HG02943 (cell line): ENCODE measurements around the gene FUT2.
"Not testable (repeated sequence)": the region's sequence is repeated elsewhere in the genome, so short reads cannot be mapped to it uniquely, and the experiment has no call there.

Experiments used
- ATAC-seq: cut with Tn5 transposase; IDR thresholded peaks from one replicate; pipeline ENCODE4 v1.9.1; 2021; ENCODE audit warnings: mild to moderate bottlenecking, low read depth, moderate library complexity; ENCODE audit not compliant: unreplicated experiment

FUT2 gene

DNA sequence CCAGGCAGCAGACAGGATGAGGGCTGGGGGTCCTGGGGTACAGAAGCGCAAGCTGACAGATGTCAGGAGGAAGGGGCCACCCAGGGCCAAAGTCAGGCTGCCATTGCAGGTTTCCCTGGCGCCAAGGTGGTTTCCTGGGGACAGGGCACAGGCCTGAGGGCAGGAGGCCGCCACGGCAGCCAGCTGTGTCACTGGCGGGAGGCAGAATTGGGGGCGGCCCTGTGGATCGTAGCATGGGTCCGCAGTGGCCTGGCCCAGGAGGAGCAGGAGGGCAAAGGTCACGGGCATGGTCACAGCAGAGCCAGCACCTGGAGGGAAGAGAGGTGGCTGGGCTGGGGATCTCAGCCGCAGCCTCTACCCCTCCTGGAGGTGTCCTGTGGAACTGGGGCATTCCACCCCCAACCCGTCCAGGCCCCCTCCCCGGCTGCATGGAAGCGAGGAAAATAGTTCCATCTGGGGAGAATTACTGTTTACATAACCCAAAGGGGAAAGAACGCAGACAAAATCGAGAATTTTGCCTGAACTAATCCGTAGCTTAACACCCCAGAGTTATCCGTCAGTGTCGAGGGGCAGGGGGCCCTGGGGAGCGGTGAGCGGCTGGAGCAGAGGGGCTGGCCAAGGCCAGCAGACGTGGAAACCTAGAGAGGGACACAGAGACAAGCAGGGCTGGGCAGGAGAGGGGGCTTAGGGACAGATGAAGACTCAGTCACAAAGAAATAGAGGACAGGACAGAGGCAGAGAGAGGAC is 24.9 kb upstream of the FUT2 start:
- no peak for ATAC-seq

DNA sequence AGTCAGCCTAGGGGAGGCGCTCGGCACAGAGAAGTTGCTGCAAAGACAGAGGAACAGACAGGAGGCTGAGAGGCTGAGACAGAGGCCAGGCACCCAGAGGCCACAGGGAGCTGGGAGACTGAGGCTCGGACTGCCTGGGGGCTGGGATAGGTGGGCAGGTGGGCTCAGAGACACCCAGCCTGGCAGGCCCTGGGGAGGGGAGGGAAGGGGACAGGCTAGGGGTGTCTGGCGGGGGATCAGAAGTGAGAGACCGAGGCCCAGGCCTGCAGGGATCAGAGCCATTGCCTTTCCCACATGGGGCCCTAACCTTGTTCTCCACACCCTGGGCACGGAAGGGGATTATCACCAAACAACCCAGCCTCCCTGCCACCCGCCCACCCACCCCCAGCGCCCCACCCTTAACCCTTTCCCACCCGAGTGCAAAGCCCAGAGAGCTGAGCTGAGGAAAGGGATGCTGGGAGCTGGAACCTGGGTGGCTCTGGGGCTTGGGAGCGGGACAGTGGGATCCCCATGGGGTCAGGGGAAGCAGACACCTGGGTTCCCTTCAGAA is 24.2 kb upstream of the FUT2 start:
- ATAC-seq: no peak

DNA sequence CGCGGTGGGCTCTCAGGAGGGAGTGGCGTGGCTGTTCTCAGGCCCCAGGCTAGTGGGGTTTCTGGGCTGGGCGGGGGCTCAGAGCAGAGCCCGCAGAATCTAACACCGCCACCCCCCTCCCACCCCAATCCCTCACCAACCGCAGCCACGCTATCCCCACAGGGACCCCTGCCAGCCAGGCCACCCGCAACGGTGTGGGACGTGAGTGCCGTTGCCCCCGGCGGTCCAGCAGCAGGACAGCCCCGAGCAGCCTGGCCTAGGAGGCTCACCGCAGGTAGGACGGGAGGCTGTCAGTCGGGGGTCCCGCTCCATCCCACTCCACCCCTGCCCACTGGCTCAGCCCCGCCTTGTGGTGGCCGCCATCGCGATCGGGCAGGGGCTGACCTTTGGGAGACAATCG is 22.8 kb upstream of the FUT2 start, which contains the start of gene NTN5:
NTN5 (minus strand) TSS at position 24 of the 400 bp plus-strand sequence. CDS start 2,031 bp downstream, outside the sequence.
- no peak for ATAC-seq

DNA sequence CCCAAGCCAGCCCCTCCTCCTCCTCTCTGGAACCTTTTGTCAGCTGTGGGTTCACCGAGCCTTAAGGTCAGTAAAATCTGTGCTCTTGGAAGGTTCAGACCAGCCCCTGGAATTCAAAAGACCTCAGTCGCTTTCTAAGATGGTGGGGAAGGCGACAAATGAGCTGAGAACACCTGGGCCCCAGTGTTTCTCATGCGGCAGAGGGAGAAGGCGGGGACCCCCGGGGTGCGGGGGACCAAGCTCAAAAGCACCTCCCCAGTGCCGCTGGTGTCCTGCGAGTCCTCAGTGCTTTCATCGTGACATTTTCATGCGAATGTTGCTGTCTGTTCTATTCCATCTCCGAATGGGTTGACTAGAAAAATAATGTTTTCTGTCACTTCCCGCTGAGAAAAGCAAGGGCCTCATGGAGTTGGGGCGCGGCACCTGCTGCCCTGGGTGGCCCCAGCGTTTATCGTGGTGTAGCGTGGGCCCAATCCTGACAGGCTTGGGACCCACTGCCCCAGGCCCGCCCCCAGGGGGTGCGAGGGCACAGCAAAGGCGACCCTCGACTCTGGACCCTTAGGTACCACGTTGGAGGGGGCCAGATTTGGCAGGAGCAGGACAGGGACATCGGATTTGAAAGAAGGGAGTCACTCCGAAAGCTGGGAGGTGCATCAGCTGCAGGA is 22.2 kb upstream of the FUT2 start:
- ATAC-seq: no peak

DNA sequence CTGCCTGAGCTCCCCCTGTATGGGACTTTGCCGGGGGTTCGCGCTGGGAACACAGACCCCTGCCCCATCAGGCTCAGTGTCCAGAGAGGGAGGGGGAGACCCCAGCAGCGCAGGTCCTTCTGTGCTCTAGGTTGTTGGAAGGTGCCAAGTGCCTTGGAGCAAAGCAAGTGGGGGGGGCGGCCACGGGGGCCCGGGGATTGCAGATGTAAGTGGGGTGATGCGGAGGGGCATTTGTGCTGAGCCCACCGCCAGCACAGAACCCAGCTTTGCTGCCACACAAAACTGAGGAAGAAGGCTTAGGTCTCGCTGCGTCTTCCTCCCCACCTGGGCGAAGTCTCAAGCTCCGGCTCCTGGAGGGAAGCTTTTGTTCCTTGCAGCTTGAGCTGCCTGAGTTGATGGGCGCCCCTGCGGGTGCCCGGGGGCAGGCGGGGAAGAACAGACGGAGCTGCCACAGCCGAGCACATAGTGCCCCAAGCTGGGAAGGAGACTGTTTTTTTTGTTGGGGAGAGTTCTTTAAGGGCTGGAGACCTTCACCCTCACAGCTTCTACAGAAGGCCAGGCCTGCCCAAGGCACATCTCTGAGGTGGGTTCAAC is 21.5 kb upstream of the FUT2 start:
- no peak for ATAC-seq

DNA sequence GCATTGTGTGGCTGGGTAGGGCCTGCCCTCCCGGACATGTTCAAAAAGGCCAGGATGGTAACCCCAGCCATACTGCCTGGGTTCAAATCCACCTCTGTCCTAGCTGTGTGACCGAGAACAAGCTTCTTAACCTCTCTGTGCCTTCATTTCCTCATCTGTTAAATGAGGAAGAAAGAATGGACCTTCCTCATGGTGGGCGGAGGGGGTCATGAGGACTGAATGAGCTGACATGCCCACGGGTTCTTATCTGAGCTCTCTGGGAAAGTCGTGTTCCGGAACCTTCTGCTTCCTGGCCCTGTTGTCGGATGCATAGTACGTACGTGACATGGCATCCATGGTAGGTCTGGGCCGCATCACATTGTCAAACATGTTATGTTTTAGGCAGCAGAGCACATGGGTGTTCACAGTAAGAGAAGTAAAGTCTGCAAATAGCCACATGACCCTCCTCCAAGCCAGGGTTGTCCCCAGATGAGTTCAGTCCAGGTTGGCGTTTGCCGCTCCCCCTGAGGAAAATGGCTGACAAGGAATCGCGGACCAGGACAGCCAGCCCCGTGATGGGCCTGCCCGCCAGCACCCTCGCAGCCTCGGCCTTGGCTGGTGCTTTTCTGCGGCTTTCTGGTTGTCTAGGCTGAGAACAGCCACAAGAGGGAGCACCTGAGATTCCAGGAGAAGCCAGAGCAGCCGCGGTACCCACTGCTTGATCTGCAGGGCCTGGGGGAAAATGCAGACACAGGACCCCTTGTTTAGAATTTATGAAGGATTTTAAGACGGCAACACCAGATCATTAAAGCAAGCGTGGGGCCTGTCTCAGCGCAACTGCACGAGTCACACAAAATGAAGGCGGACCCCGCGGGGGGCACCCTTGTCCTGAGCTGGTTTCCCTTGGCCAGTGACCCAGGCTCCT is 20.6 kb upstream of the FUT2 start:
- no peak for ATAC-seq

DNA sequence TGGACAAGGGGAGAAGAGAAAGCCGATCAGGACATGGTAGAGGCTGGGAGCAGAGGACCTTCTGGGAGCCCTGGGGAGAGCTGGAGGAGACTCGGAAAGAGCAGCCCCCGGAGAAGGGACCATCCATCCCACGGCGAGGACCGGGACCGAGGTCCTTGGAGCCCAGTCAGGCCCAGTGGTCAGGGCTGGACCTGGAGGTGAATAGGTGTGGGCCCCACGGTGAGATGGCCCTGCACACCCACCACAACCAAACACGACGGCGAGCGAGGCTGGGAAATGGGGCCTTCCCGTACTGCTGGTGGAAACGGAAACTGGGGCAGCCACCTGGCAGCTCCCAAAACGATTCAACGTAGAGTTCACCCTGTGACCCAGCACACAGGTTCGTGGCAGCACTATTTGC is 19.3 kb upstream of the FUT2 start:
- no peak for ATAC-seq

DNA sequence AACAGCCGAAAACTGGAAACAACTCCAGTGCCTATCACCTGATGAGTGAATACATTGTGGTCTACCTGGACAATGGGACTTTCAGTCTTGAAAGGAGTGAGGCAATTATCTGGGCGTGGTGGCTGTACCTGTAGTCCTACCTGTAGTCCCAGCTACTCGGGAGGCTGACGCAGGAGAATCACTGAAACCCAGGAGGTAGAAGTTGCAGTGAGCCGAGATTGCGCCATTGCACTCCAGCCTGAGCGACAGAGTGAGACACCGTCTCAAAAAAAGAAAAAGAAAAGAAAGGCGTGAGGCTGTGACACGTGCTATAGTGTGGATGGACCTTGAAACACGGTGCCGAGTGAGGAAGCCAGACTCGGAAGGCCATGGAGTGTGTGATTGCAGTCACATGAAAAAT is 18.9 kb upstream of the FUT2 start:
- no peak for ATAC-seq

DNA sequence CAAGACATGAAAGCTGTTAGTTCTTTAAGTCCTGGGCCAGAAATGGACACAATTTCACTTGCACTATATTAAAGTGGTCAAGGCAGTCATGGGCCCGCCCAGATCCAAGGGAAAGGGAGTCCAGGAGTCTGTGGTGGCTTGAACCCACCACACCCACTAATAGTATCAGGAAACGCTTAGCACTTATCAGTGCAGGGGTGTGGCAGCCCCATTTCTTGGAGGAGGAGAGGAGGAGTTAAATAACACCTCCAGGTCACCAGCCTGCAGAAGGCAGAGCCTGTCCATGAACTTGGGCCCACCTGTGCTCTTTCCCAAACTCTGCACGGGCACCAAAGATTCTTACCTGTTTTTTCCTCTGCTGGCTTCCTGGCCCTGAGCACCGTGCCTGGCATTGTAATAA is 17.6 kb upstream of the FUT2 start:
- no peak for ATAC-seq

DNA sequence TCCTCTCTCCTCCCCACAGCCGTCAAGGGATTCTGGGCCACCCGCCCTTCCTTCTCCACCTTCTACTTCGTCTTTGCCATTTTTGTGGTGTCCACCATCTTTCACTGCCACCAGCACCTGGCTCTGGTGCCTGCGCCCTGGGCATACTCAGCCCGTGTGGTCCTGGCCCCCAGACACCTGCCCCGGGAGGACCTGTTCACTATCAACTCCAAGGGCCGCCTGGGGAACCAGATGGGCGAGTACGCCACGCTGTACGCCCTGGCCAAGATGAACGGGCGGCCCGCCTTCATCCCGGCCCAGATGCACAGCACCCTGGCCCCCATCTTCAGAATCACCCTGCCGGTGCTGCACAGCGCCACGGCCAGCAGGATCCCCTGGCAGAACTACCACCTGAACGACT is 15.8 kb upstream of the FUT2 start:
- not testable (repeated sequence) for ATAC-seq

DNA sequence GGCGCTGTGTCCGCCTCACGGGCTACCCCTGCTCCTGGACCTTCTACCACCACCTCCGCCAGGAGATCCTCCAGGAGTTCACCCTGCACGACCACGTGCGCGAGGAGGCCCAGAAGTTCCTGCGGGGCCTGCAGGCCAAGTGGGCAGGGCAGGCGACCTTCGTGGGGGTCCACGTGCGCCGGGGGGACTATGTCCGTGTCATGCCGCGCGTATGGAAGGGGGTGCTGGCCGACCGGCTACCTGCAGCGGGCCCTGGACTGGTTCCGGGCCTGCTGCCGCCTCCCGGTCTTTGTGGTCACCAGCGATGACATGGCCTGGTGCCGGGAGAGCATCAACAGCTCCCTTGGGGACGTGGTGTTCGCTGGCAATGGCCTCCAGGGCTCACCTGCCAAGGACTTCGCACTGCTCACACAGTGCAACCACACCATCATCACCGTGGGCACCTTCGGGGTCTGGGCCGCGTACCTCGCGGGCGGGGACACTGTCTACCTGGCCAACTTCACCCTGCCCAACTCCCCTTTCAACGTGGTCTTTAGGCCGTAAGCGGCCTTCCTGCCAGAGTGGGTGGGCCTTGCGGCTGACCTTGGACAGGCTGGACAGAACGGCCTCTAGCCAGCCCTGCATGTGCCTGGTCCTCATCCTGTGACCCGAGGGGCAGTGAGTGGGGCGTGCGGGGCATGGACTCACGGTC is 15.2 kb upstream of the FUT2 start:
- no peak for ATAC-seq

DNA sequence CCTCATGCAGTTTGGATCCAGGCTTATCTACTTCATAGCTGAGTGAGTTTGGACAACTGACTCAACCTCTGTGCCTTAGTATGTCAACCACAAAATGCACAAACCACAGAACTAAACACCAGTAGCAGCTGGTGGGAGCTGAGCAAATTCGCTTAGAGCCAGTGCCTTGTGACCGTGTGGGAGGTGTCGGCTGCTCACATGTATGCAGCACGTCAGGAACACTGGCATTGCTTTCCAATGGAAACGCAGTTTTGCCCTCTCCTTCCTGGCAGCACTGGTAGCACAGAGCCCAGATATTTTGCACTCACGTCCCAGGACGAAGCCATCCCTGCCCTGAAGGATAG is 14.7 kb upstream of the FUT2 start:
- ATAC-seq: no peak

DNA sequence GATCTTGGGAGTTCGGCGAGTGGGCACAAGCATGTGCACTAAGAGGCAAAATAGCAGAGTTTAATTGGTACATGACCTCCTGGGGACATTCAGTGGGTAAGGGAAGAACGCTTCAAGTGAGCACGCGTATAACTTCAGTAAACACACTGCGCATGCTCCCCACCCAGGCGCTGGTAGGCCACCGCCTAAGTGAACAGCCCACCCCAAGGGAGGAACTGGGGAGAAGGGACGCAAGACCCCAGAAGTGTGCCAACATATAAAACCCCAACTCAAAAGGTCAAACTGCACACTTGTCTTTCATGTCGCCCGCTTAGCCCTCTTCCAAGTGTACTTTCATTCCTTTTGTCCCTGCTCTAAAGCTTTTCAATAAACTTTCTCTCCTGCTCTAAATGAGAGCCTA is 12.4 kb upstream of the FUT2 start:
- ATAC-seq: no peak

DNA sequence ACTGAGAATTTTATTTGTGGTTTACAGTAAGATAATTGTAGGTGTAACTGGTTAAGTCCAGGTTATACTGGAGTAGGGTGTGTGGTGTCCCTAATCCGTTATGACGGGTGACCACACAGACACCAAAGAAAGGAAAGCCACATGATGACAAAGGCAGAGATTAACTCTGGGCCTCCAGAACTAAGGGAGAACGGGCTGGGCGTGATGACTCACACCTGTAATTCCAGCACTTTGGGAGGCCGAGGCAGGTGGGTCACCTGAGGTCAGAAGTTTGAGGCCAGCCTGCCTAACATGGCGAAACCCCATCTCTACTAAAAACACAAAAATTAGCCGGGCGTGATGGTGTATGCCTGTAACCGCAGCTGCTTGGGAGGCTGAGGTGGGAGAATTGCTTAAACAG is 10.2 kb upstream of the FUT2 start:
- no peak for ATAC-seq

DNA sequence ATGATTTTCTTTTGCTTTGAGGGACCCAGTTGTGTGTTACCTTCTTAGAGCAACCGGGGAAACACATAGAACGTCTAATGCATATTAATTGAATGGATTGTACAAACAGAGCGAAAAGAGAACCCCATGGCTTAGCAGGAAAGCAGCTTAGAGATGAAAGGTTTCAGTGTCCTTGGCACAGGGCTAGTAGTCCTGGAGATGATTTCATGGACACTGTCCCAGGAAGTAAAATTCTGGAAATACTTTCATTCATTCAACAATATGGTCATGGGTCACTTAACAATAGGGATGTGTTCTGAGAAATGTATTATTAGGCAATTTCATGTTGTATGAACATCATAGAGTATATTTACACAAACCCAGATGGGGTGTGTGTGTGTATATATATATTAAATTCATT is 9.7 kb upstream of the FUT2 start:
- no peak for ATAC-seq

DNA sequence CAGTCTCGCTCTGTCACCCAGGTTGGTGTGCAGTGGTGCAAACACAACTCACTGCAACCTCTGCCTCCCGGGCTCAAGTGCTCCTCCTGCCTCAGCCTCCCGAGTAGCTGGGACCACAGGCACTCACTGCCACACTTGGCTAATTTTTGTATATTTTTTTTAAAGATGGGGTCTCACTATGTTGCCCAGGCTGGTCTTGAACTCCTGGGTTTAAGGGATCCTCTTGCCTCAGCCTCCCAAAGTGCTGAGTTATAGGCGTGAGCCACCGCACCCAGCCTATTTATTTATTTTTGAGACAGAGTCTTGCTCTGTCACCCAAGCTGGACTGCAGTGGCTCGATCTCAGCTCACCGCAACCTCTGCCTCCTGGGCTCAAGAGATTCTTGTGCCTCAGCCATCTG is 9.1 kb upstream of the FUT2 start:
- not testable (repeated sequence) for ATAC-seq

DNA sequence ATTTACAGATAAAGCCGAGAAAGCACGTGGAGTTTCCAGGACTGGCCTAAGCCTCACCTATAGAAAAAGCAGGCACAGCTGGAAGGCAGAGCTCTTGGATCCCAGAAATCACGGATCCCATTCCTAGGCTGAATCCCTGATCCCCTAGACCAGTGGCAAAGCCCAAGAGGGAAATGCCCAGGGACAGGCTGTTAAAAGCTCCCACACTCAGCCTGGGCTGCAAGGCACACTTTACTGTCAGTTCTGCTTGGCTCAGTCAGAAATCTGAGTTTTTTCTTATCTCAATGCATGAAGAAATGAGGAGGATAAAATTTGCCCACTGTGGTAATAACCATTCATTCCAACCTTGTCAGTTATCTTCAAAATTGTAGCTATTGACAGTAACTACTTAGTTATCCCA is 8.0 kb upstream of the FUT2 start:
- no peak for ATAC-seq

DNA sequence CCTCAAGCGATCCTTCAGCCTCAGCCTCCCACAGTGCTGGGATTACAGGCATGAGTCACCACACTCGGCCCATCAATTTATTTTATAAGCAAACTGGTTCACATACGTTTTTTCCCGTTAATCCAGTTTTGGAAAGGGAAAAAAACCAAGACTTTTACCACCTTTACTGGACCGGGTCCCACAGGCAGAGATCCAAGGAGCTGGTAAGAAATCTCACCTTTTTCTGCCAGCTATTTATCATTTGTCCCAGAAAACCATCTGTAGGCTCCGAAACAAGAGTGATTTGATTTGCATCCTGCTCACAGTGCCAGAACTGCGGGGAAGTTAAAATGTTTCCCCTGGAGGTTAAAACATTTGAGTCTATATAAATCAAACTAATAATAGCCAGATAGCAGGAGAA is 6.3 kb upstream of the FUT2 start:
- no peak for ATAC-seq

DNA sequence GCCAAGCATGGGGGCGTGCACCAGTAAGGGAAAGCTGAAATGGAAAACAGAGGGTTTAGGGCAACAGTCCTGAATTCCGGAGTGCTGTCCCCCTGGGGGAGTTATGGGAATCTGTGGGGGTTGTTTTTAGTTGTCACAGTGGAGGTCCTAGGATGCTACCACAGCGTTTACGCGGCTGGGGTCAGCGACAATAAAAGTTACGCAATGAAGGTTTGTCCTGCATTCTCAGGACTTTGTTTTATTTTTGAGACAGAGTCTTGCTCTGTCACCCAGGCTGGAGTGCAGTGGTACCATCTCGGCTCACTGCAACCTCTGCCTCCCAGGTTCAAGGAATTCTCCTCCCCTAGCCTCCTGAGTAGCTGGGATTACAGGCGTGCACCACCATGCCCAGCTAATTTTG is 2.1 kb upstream of the FUT2 start:
- ATAC-seq: not testable (repeated sequence)

DNA sequence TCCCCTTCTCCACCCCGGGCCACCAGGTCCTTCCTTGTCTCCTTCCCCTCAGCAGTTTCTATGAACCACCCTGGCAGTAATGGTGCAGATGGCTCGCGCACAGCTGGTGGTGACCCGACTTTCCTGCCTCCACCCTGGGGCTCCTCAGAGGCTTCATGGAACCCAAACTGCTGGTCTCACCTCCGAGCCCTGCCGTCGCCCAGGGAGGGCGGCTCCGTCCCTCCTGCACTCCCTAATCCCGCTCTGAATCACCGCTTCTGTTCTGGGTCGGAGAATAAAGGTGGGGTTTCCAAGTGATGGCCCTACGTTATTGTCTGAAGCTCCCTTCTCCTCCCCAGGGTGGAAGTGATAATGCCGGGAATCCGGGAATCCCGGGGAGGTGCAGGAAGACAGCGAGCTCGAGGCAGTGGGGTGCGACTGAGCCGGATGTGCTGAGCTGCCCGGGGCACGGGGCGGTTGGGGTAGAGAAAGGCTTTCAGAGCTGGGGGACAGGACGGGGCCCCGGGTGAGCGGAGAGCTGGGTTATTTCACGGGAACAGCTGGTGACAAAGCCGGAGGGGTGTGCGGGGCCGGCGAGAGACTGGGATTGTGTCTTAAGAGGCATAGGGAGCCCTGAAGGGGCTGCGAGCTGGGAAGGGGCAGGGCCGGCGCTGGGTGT is 711 bp downstream of the FUT2 start:
- no peak for ATAC-seq
